Femur (tissue), 1 donor: Measurements from ENCODE around the gene BCKDHB.

ENCODE experiments used
- DNase-seq: peaks from one replicate; pipeline ENCODE4 v3.0.0-alpha.2; 2017

The BCKDHB gene

GRCh38 chr6:80154160-80154559 is 47.7 kb downstream of the BCKDHB start:
- no peak for DNase-seq

GRCh38 chr6:80156221-80156620 is 49.8 kb downstream of the BCKDHB start:
- no peak for DNase-seq

- no peak for DNase-seq
These were observed 52.1 kb downstream of the BCKDHB start for GRCh38 chr6:80158478-80158989.

GRCh38 chr6:80161434-80161833 is 55.0 kb downstream of the BCKDHB start:
- no peak for DNase-seq

GRCh38 chr6:80163754-80164187 is 57.3 kb downstream of the BCKDHB start:
- DNase-seq = no peak

- DNase-seq = no peak
These were observed 58.7 kb downstream of the BCKDHB start for GRCh38 chr6:80165143-80165542.

- DNase-seq = no peak
These were observed 59.3 kb downstream of the BCKDHB start for GRCh38 chr6:80165819-80166218.

GRCh38 chr6:80170433-80170832 is 64.0 kb downstream of the BCKDHB start:
- DNase-seq = no peak

GRCh38 chr6:80173411-80173810 is 66.9 kb downstream of the BCKDHB start:
- DNase-seq = no peak

GRCh38 chr6:80174900-80175572 is 68.6 kb downstream of the BCKDHB start:
- DNase-seq = no peak

GRCh38 chr6:80179695-80180094 is 73.2 kb downstream of the BCKDHB start:
- DNase-seq = no peak

GRCh38 chr6:80181352-80182081 is 75.0 kb downstream of the BCKDHB start:
- no peak for DNase-seq

GRCh38 chr6:80182308-80182707 is 75.8 kb downstream of the BCKDHB start:
- no peak for DNase-seq

- DNase-seq = no peak
These were observed 76.7 kb downstream of the BCKDHB start for GRCh38 chr6:80183019-80183795.

GRCh38 chr6:80185492-80185891 is 79.0 kb downstream of the BCKDHB start:
- no peak for DNase-seq

GRCh38 chr6:80186082-80186481 is 79.6 kb downstream of the BCKDHB start:
- no peak for DNase-seq

GRCh38 chr6:80196906-80197305 is 90.4 kb downstream of the BCKDHB start:
- DNase-seq = no peak

GRCh38 chr6:80197474-80197873 is 91.0 kb downstream of the BCKDHB start:
- no peak for DNase-seq

GRCh38 chr6:80197986-80198385 is 91.5 kb downstream of the BCKDHB start:
- no peak for DNase-seq

- DNase-seq = no peak
These were observed 96.8 kb downstream of the BCKDHB start for GRCh38 chr6:80203283-80203682.

- DNase-seq = no peak
These were observed 98.9 kb downstream of the BCKDHB start for GRCh38 chr6:80205404-80205803.

- DNase-seq = no peak
These were observed 100.3 kb downstream of the BCKDHB start for GRCh38 chr6:80206758-80207157.

GRCh38 chr6:80209430-80209829 is 103.0 kb downstream of the BCKDHB start:
- DNase-seq = no peak

- peak; percentile 38 for DNase-seq
These were observed 104.1 kb downstream of the BCKDHB start for GRCh38 chr6:80210618-80211017.
